Heart right ventricle (tissue), 16 donors: ENCODE measurements around the gene PPP1R15A. TPM values are rescaled to one million over a fixed set of nuclear protein-coding genes. Genes with fewer than 3 reads are reported as not detected.
A peak's percentile ranks its signal among the peaks of the same experiment; 100 is the strongest.

ENCODE experiments used
- ATAC-seq, 8 donors: fragments of 200-7000 bp; cut with Tn5 transposase; one replicate each; pipeline ENCODE4 v1.9.1; 2020; ENCODE audit warnings: mild to moderate bottlenecking in 8 of 8, moderate library complexity in 8 of 8, moderate number of reproducible peaks in 1 of 8
- DNase-seq, 2 donors: peaks; one replicate each; pipeline ENCODE4 v3.0.0-alpha.2; 2020
- H3K27ac ChIP-seq, 10 donors: fragments of 200-600 bp; sonication (generic) in 2 of 10; one replicate each; pipeline versions ENCODE4 v1.5.0 to v1.8.0; 2020 to 2022; ENCODE audit warnings: mild to moderate bottlenecking in 3 of 10
- H3K27me3 ChIP-seq, 7 donors: fragments of 200-600 bp; one replicate each; pipeline ENCODE4 v1.8.0; 2021 to 2022; ENCODE audit warnings: mild to moderate bottlenecking in 2 of 7
- H3K36me3 ChIP-seq, 9 donors: fragments of 200-600 bp; sonication (generic) in 1 of 9; one replicate each; pipeline versions ENCODE4 v1.5.0 to v1.8.0; 2020 to 2022; ENCODE audit warnings: mild to moderate bottlenecking in 2 of 9
- H3K4me1 ChIP-seq, 9 donors: fragments of 200-600 bp; sonication (generic) in 1 of 9; one replicate each; pipeline versions ENCODE4 v1.5.0 to v1.8.0; 2020 to 2022; ENCODE audit warnings: mild to moderate bottlenecking in 4 of 9
- H3K4me3 ChIP-seq, 10 donors: fragments of 200-600 bp; sonication (generic) in 2 of 10; one replicate each; pipeline versions ENCODE4 v1.5.0 to v1.8.0; 2020 to 2022; ENCODE audit warnings: mild to moderate bottlenecking in 7 of 10, moderate library complexity in 2 of 10
- H3K9me3 ChIP-seq, 11 donors: fragments of 200-600 bp in 10 of 11; sonication (generic) in 2 of 11; one replicate each; pipeline versions ENCODE4 v1.5.0 to v1.8.0; 2013 to 2022; ENCODE audit warnings: mild to moderate bottlenecking in 2 of 11, control low read depth in 1 of 11, moderate library complexity in 1 of 11
- WGBS, 2 donors: extraction: QIAGEN DNeasy Blood & Tissue Kit; methylation state at CpG; one replicate each; pipeline ENCODE4 v1.1.7; 2013; ENCODE audit warnings: inconsistent platforms in 1 of 2; 5-methylcytosine and 5-hydroxymethylcytosine counted together
- intact Hi-C, 10 donors: fragments of 100-400 bp; cut with DNase I; formaldehyde crosslinking; loops; one replicate each; pipeline versions ENCODE4 v1.11.1 to v1.14.2; 2022
- long read RNA-seq, 3 donors: library from polyadenylated mRNA; unstranded; transcript quantifications; one replicate each; pipeline ENCODE4 v2.0.0, GENCODE V29; 2020 to 2021
- polyA plus RNA-seq, 2 donors: library from polyadenylated mRNA; stranded (reverse); fragments of 200-250 nt; gene quantifications; one replicate each; pipeline ENCODE4 v1.2.3, GENCODE V29; 2013
- total RNA-seq, 10 donors: library from RNA; stranded (reverse); fragmentation: NEBNext Ultra II Directional in 3 of 10; extraction: Animal tissue kit (Norgen Biotek cat#: 25700) in 3 of 10; gene quantifications; one replicate each; pipeline versions ENCODE4 v1.2.1 to v1.2.4, GENCODE V29; 2021 to 2023
- TF ChIP-seq, protein P1 (sequence below), 9 donors: fragments of 200-600 bp; sonication (generic) in 2 of 9; IDR thresholded peaks; one replicate each; pipeline versions ENCODE4 v1.5.0 to v1.8.0; 2021 to 2022; ENCODE audit warnings: antibody characterized with exemption in 9 of 9, mild to moderate bottlenecking in 5 of 9, moderate library complexity in 1 of 9
- donor health status: Arrhythmogenic right ventricular cardiomyopathy.
- donor health status: ischemic (EF 13 %, LVEDD 7.1; RV severe dilation, severe dysfunction).
- donor health status: healthy with polysubstance abuse.
- donor health status: DM: no; HTN: yes; CAD: no.
- donor health status: DM: no; HTN: no; CAD: no.
- donor health status: ischemic (EF 25% LVEDD 6.9; RV normal size, moderate dysfunction).
- donor health status: ischemic (EF 25% LVEDD 5.7; RV mildly dilated, moderate dysfunction).
- donor health status: healthy.
- donor health status: DM: yes; HTN: yes; CAD: no.
- donor health status: Ischemic cardiomyopathy.
- donor health status: ischemic (EF 35%, LVEDD 5.7; RV mildly dilated, moderate dysfunction).
- donor health status: nonischemic (EF 11% LVEDD 7.7; RV severe dilation, severe dysfunction).
- donor health status: DM: yes; HTN: yes; CAD: no.
- donor health status: PGD.
- donor health status: ischemic (EF 29% LVEDD 5.4; RV normal size, mild dysfunction).
- donor health status: nonischemic (EF 23%, LVEDD 6.1; RV moderate dilation, normal function).

Gene PPP1R15A
- total RNA-seq (100 to 1,000 TPM in 1 of 10 donors, 10 to 100 TPM in 9; 55.4 to 123 (median 73.7) TPM), polyA plus RNA-seq (100 to 1,000 TPM in 1 of 2 donors, 10 to 100 TPM in 1; 59.6 to 192 TPM)
- long read RNA-seq, donor 1, transcript PPP1R15A-201 (3 exons, 2,378 nt), result major isoform, 198 of 231 reads
- long read RNA-seq, donor 1, partial matches to known transcripts, result 31 of 231 reads
- long read RNA-seq, donor 1, other reads (novel, unspliced or antisense), result 2 of 231 reads
- long read RNA-seq, donor 2, transcript PPP1R15A-201 (3 exons, 2,378 nt), result major isoform, 314 of 360 reads
- long read RNA-seq, donor 2, partial matches to known transcripts, result 41 of 360 reads
- long read RNA-seq, donor 2, other reads (novel, unspliced or antisense), result 1 of 360 reads
- long read RNA-seq, donor 3, transcript PPP1R15A-201 (3 exons, 2,378 nt), result major isoform, 675 of 757 reads
- long read RNA-seq, donor 3, partial matches to known transcripts, result 74 of 757 reads
- long read RNA-seq, donor 3, other reads (novel, unspliced or antisense), result 8 of 757 reads

DNA sequence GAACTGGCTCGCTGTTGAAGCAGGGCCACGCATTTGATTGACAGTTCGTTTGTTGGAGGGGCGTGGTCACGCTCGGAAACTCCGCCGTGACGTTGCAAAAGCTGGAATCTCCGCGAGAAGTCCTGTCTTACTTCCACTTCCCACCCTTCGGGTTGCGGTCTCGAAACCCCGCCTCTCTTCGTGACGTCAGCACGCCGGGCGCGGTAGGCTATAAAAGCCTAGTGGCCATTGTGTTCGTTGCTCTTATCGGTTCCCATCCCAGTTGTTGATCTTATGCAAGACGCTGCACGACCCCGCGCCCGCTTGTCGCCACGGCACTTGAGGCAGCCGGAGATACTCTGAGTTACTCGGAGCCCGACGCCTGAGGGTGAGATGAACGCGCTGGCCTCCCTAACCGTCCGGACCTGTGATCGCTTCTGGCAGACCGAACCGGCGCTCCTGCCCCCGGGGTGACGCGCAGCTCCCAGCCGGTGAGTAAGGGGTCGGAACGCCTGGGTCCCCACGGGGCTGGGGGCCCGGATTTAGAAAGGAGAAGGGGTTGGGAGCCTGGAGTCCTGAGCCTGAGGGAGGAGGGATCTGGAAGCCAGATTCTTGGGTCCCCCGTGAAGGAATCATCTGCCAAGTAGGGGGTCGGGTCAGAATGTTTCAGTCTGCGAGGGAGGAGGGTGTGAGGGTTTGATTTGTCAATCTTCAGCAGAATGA is at the start of gene PPP1R15A:
PPP1R15A (plus strand) TSS at position 240 of the 702 bp plus-strand sequence. CDS start 813 bp downstream, outside the sequence.
- Histone ChIP-seq H3K9me3 (no peaks in the 10 kb centered on the region), H3K4me1 (peaks cover 7 to 62% (median 53%) of the 10 kb centered on the region in 9 donors), H3K36me3 (peaks cover 0 to 43% (median 36%) of the 10 kb centered on the region in 9 donors), H3K4me3 (peak within 1 kb of the TSS; percentile 69 to 100 (median 92)), H3K27ac (peak within 1 kb of the TSS; percentile 96 to 100 (median 100)), H3K27me3 (no peaks in the 10 kb centered on the region)
- ATAC-seq (peak; percentile 59 to 88 (median 78)), DNase-seq (peak; percentile 98)
- intact Hi-C loops, result loop anchor here in 7 of 10 donors (1.0 to 10.0 kb wide), 6 partner anchors 28 to 490 kb away; partner anchors contain the start of genes FTL (in 5 of the 7), NUCB1 (in 2 of the 7), DKKL1 (in 1 of the 7) and GYS1 (in 1 of the 7)
- TF ChIP-seq, protein P1, sequence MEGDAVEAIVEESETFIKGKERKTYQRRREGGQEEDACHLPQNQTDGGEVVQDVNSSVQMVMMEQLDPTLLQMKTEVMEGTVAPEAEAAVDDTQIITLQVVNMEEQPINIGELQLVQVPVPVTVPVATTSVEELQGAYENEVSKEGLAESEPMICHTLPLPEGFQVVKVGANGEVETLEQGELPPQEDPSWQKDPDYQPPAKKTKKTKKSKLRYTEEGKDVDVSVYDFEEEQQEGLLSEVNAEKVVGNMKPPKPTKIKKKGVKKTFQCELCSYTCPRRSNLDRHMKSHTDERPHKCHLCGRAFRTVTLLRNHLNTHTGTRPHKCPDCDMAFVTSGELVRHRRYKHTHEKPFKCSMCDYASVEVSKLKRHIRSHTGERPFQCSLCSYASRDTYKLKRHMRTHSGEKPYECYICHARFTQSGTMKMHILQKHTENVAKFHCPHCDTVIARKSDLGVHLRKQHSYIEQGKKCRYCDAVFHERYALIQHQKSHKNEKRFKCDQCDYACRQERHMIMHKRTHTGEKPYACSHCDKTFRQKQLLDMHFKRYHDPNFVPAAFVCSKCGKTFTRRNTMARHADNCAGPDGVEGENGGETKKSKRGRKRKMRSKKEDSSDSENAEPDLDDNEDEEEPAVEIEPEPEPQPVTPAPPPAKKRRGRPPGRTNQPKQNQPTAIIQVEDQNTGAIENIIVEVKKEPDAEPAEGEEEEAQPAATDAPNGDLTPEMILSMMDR (IDR thresholded peaks at IDR 0.05), result peak in 2 of 9 donors; percentile 10 to 19
- 0 to 1% methylated on average over 53 of the region's 53 CpGs for WGBS, 2 donors

- ATAC-seq (no peak), DNase-seq (no peak)
- no peaks in the 10 kb centered on the region for H3K27me3 ChIP-seq
- 98 to 99% methylated on average over 2 of the region's 2 CpGs for WGBS, 2 donors
- intact Hi-C loops, result no loop called here
- H3K4me1 ChIP-seq, result peaks cover 0 to 15% (median 9%) of the 10 kb centered on the region in 9 donors
- no peak overlapping the region for H3K27ac ChIP-seq
- no peak overlapping the region for H3K4me3 ChIP-seq
- H3K9me3 ChIP-seq, result no peaks in the 10 kb centered on the region
- H3K36me3 ChIP-seq, result peaks cover 0 to 3% (median 0%) of the 10 kb centered on the region in 9 donors
- TF ChIP-seq, protein P1 (IDR thresholded peaks at IDR 0.05), result no peak
Observed at GRCh38 chr19:48822514-48822913, 49.7 kb upstream of the PPP1R15A start.

- Histone ChIP-seq H3K27me3 (no peaks in the 10 kb centered on the region), H3K4me3 (no peak overlapping the region), H3K4me1 (no peaks in the 10 kb centered on the region), H3K36me3 (peaks cover 0 to 20% (median 0%) of the 10 kb centered on the region in 9 donors), H3K9me3 (no peaks in the 10 kb centered on the region), H3K27ac (no peak overlapping the region)
- ATAC-seq (peak in 1 of 8 donors; percentile 33), DNase-seq (no peak)
- intact Hi-C loops, result no loop called here
- WGBS, 2 donors, result 82 to 84% methylated on average over 8 of the region's 8 CpGs
- TF ChIP-seq, protein P1 (IDR thresholded peaks at IDR 0.05), result no peak
Observed at GRCh38 chr19:48826606-48827020, 45.6 kb upstream of the PPP1R15A start.

GRCh38 chr19:48830088-48830487 is 42.1 kb upstream of the PPP1R15A start:
- intact Hi-C loops, result loop anchor here in 3 of 10 donors (10.0 kb wide), 2 partner anchors 155 to 185 kb away; partner anchors contain the start of genes CA11 (in 2 of the 3) and NTN5 (in 1 of the 3)
- ATAC-seq (no peak), DNase-seq (no peak)
- TF ChIP-seq, protein P1 (IDR thresholded peaks at IDR 0.05), result no peak
- no peaks in the 10 kb centered on the region for H3K4me1 ChIP-seq
- no peak overlapping the region for H3K4me3 ChIP-seq
- no peaks in the 10 kb centered on the region for H3K27me3 ChIP-seq
- H3K36me3 ChIP-seq, result peaks cover 0 to 45% (median 0%) of the 10 kb centered on the region in 9 donors
- no peak overlapping the region for H3K27ac ChIP-seq
- no peaks in the 10 kb centered on the region for H3K9me3 ChIP-seq
- WGBS, 2 donors, result 66 to 71% methylated on average over 9 of the region's 9 CpGs
